ENCODE data around the gene GOLT1A.

The GOLT1A gene

GRCh38 chr1:204255225-204255624 is 41.4 kb upstream of the GOLT1A start:
- no peaks in the 10 kb centered on the region for H4K20me1 ChIP-seq (ENCODE audit: insufficient read depth, low read length)
- TF ChIP-seq, protein P1, sequence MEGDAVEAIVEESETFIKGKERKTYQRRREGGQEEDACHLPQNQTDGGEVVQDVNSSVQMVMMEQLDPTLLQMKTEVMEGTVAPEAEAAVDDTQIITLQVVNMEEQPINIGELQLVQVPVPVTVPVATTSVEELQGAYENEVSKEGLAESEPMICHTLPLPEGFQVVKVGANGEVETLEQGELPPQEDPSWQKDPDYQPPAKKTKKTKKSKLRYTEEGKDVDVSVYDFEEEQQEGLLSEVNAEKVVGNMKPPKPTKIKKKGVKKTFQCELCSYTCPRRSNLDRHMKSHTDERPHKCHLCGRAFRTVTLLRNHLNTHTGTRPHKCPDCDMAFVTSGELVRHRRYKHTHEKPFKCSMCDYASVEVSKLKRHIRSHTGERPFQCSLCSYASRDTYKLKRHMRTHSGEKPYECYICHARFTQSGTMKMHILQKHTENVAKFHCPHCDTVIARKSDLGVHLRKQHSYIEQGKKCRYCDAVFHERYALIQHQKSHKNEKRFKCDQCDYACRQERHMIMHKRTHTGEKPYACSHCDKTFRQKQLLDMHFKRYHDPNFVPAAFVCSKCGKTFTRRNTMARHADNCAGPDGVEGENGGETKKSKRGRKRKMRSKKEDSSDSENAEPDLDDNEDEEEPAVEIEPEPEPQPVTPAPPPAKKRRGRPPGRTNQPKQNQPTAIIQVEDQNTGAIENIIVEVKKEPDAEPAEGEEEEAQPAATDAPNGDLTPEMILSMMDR (IDR thresholded peaks at IDR 0.05; ENCODE audit: low read length): no peak
- TF ChIP-seq EZH2 (IDR thresholded peaks at IDR 0.05; ENCODE audit: borderline replicate concordance, low read length): no peak
- H3K27ac ChIP-seq (ENCODE audit: low read depth, low read length, poor library complexity, severe bottlenecking): no peak overlapping the region
- H3K4me3 ChIP-seq (ENCODE audit: low read depth, low read length, poor library complexity, severe bottlenecking): no peak overlapping the region
- H3K4me2 ChIP-seq (ENCODE audit: low read length): no peak overlapping the region
- no peaks in the 10 kb centered on the region for H3K9me3 ChIP-seq (ENCODE audit: low read length)
- no peaks in the 10 kb centered on the region for H3K9me2 ChIP-seq (ENCODE audit: low read depth, low read length)
- no peak overlapping the region for H2AFZ ChIP-seq (ENCODE audit: low read length)
- H3K4me1 ChIP-seq (ENCODE audit: insufficient read depth, low read length, severe bottlenecking): no peaks in the 10 kb centered on the region
- no peaks in the 10 kb centered on the region for H3K36me3 ChIP-seq (ENCODE audit: insufficient read depth, low read length)
- H3K27me3 ChIP-seq (ENCODE audit: insufficient read depth, low read length): peaks cover 11% of the 10 kb centered on the region
- H3K9ac ChIP-seq (ENCODE audit: low read length): no peak overlapping the region
- H3K79me2 ChIP-seq (ENCODE audit: insufficient read depth, low read length): no peaks in the 10 kb centered on the region
- no peaks in the 10 kb centered on the region for H3F3A ChIP-seq (ENCODE audit: insufficient read depth, low read length)

GRCh38 chr1:204254031-204254661 is 40.4 kb upstream of the GOLT1A start:
- TF ChIP-seq, protein P1 (IDR thresholded peaks at IDR 0.05; ENCODE audit: low read length): no peak
- TF ChIP-seq EZH2 (IDR thresholded peaks at IDR 0.05; ENCODE audit: borderline replicate concordance, low read length): no peak
- Histone ChIP-seq H3K4me3 (ENCODE audit: low read depth, low read length, poor library complexity, severe bottlenecking) (no peak overlapping the region), H3K4me2 (ENCODE audit: low read length) (no peak overlapping the region), H4K20me1 (ENCODE audit: insufficient read depth, low read length) (no peaks in the 10 kb centered on the region), H3K9me2 (ENCODE audit: low read depth, low read length) (no peaks in the 10 kb centered on the region), H3K27me3 (ENCODE audit: insufficient read depth, low read length) (peaks cover 11% of the 10 kb centered on the region), H3K9ac (ENCODE audit: low read length) (no peak overlapping the region), H3K79me2 (ENCODE audit: insufficient read depth, low read length) (no peaks in the 10 kb centered on the region), H3F3A (ENCODE audit: insufficient read depth, low read length) (no peaks in the 10 kb centered on the region), H3K36me3 (ENCODE audit: insufficient read depth, low read length) (no peaks in the 10 kb centered on the region), H2AFZ (ENCODE audit: low read length) (no peak overlapping the region), H3K4me1 (ENCODE audit: insufficient read depth, low read length, severe bottlenecking) (no peaks in the 10 kb centered on the region), H3K9me3 (ENCODE audit: low read length) (no peaks in the 10 kb centered on the region), H3K27ac (ENCODE audit: low read depth, low read length, poor library complexity, severe bottlenecking) (no peak overlapping the region)

DNA sequence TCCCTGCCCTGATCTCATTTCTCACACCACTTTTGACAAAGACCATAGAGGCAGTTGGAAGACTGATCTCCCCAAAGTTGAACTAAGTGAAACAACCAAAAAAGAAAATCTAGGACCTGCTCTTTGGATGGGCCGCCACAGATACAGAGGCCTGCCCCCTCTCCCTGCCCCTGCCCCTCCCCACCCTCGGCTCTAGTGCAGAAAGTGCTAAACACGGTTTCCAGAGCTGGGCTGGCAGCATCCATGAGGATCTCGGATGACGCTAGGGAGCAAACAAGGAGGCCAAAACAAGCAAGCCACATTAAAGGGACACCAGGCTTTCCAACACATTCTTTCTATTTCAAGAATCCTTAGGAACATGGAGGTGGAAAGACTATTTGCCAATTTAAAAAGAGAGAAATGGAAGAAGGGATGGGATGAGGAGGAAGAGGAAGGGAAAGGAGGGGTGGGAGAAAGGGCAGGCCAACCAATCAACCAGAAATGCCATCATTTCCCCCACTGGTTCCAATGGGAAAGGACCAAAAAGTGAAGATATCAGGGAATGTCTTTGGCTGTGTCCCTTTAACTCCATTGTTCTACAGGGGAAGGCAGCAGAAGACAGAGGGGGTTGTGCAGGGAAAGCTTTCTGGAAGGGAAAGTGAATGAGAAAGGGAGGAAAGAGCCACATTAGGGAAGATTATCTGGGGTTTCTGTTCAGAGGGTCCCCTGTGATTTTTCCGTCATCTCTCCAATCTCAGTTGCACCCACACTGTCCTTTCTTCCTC is 38.3 kb upstream of the GOLT1A start:
- no peak overlapping the region for H2AFZ ChIP-seq (ENCODE audit: low read length)

More for the DNA sequence above, 38.3 kb upstream of the GOLT1A start:
- Histone ChIP-seq H3K4me2 (ENCODE audit: low read length) (no peak overlapping the region), H3F3A (ENCODE audit: insufficient read depth, low read length) (no peaks in the 10 kb centered on the region), H3K27me3 (ENCODE audit: insufficient read depth, low read length) (peaks cover 9% of the 10 kb centered on the region), H3K4me1 (ENCODE audit: insufficient read depth, low read length, severe bottlenecking) (no peaks in the 10 kb centered on the region), H3K9me2 (ENCODE audit: low read depth, low read length) (no peaks in the 10 kb centered on the region), H4K20me1 (ENCODE audit: insufficient read depth, low read length) (no peaks in the 10 kb centered on the region), H3K27ac (ENCODE audit: low read depth, low read length, poor library complexity, severe bottlenecking) (no peak overlapping the region), H3K79me2 (ENCODE audit: insufficient read depth, low read length) (no peaks in the 10 kb centered on the region), H3K9me3 (ENCODE audit: low read length) (no peaks in the 10 kb centered on the region), H3K4me3 (ENCODE audit: low read depth, low read length, poor library complexity, severe bottlenecking) (no peak overlapping the region), H3K9ac (ENCODE audit: low read length) (no peak overlapping the region), H3K36me3 (ENCODE audit: insufficient read depth, low read length) (no peaks in the 10 kb centered on the region)
- TF ChIP-seq, protein P1 (IDR thresholded peaks at IDR 0.05; ENCODE audit: low read length): no peak
- TF ChIP-seq EZH2 (IDR thresholded peaks at IDR 0.05; ENCODE audit: borderline replicate concordance, low read length): no peak
